AG04449 (cell line): ENCODE measurements around the gene ATOSA.

Experiments used
- CTCF ChIA-PET: fragments of 350-600 bp; formaldehyde crosslinking; extraction: SDS; loops from one replicate; lab custom pipeline; 2021; ENCODE audit warnings: antibody characterized with exemption; lab: Yijun Ruan, JAX
- POLR2A ChIA-PET: fragments of 400-600, 350-600 bp; formaldehyde crosslinking; extraction: SDS; loops from one replicate; lab custom pipeline; 2020; ENCODE audit warnings: antibody characterized with exemption, inconsistent platforms; lab: Yijun Ruan, JAX
- DNase-seq: peaks from one replicate; pipeline ENCODE4 v3.0.0-alpha.2; 2010; ENCODE audit warnings: low read depth, low spot score
- H3K4me3 ChIP-seq: 2 replicates; pipeline ENCODE4 v1.5.1; 2011; ENCODE audit warnings: low read depth, mild to moderate bottlenecking, control low read depth, low read length
- TF ChIP-seq, protein P1 (sequence below): IDR thresholded peaks from one replicate; pipeline ENCODE4 v1.5.1; 2011; ENCODE audit warnings: mild to moderate bottlenecking, moderate library complexity, low read length, control low read depth, inconsistent platforms; ENCODE audit not compliant: insufficient read depth; ENCODE audit errors: missing control alignments

ATOSA gene

DNA sequence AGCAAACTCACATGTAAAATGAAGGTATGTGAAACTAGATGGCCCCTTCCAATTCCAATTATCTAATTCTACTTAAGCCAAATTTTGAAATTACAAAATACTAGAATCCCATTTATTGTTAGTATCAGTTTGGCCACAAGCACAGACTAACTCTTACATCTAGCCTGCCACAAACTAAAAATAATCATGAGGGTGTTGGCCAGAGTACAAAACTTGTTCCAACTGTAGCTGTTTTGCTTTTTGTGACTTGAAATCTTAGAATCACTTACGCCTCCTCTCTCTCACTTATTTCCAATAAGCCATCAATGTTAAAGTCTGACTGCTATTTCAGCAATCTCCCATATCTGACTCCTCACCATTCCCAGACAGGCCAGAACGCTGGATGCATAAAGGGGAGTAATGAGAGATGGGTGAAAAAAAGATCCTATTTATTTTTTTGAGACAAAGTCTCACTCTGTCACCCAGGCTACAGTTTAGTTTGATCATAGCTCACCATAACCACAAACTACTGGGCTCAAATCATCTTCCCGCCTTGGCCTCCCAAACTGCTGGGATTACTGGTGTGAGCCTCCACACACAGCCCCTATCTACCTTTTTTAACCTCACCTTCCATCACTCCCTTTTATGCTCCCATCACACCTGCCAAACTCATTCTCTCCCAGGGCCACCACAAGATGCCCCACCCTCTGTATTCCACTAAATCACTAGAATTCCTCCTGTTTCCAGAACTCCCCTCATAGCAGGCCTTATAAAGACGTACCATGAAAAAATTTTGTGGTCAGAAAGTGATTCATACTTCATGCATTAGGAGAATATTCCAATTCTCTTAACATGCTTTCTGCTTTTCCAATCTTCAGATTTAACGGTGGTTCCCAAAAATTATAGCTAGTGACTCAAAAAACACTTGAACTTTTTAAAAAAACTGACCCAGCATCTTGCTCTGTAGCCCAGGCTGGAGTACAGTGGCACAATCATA lies 36.5 kb downstream of the ATOSA start:
- TF ChIP-seq, protein P1, sequence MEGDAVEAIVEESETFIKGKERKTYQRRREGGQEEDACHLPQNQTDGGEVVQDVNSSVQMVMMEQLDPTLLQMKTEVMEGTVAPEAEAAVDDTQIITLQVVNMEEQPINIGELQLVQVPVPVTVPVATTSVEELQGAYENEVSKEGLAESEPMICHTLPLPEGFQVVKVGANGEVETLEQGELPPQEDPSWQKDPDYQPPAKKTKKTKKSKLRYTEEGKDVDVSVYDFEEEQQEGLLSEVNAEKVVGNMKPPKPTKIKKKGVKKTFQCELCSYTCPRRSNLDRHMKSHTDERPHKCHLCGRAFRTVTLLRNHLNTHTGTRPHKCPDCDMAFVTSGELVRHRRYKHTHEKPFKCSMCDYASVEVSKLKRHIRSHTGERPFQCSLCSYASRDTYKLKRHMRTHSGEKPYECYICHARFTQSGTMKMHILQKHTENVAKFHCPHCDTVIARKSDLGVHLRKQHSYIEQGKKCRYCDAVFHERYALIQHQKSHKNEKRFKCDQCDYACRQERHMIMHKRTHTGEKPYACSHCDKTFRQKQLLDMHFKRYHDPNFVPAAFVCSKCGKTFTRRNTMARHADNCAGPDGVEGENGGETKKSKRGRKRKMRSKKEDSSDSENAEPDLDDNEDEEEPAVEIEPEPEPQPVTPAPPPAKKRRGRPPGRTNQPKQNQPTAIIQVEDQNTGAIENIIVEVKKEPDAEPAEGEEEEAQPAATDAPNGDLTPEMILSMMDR = no peak
- H3K4me3 ChIP-seq = no peak overlapping the region
- peak; percentile 57 for DNase-seq
- CTCF ChIA-PET = interaction anchor here (1.1 to 2.2 kb wide), 3 partner anchors 9 to 93 kb away, joined by 3 to 7 read pairs (median 6); no protein-coding TSS in a partner anchor
- POLR2A ChIA-PET = interaction anchor here (0.6 to 1.7 kb wide), 2 partner anchors 9 to 16 kb away, joined by 3 to 8 read pairs; no protein-coding TSS in a partner anchor

DNA sequence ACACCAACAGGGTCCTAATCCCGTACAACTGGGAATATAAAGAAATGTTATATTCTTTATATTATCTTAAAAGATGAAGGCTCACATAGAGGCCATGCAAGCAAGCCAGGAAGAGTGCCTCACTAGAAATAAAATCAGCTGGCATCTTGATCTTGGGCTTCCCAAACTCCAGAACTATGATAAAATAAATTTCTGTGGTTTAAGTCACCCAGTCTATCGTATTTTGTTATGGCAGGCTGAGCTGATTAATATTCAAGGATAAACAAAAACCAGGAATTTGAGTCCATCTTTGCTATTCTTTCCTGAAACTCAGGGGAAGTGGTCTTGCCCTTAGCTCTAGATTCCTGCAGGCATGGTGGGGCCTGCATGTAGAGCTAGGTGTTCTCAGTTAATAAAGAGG lies 42.7 kb downstream of the ATOSA start:
- TF ChIP-seq, protein P1 = no peak
- POLR2A ChIA-PET = no interaction called here
- CTCF ChIA-PET = interaction anchor here (0.7 kb wide), 1 partner anchor 319 kb away, joined by 3 read pairs; no protein-coding TSS in a partner anchor
- no peak for DNase-seq
- no peak overlapping the region for H3K4me3 ChIP-seq

DNA sequence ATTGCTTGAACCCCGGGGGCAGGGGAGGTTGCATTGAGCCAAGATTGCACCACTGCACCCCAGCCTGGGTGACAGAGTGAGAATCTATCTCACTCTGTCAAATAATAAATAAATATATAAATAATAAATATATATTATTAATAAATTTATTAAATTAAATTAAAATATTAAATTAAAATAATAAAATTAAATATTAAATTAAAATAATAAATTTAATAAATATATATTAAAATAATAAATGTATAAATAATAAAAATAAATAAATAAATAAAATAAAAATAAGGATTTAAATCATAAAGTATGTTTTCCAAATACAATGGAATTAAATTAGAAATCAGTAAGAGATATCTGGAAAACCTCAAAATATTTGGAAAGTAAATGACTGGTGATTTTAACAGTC lies 43.3 kb downstream of the ATOSA start:
- TF ChIP-seq, protein P1 = no peak
- ChIA-PET POLR2A (no interaction called here), CTCF (no interaction called here)
- DNase-seq = no peak
- H3K4me3 ChIP-seq = no peak overlapping the region
